GM12874 (cell line): ENCODE results near the gene CPNE1.

ENCODE experiments used
- TF ChIP-seq, protein P1 (sequence below): IDR thresholded peaks from 2 replicates; pipeline ENCODE4 v1.5.1; 2011; ENCODE audit warnings: low read depth, mild to moderate bottlenecking, control low read depth, low read length, moderate library complexity; ENCODE audit not compliant: insufficient read depth

CPNE1 gene

DNA sequence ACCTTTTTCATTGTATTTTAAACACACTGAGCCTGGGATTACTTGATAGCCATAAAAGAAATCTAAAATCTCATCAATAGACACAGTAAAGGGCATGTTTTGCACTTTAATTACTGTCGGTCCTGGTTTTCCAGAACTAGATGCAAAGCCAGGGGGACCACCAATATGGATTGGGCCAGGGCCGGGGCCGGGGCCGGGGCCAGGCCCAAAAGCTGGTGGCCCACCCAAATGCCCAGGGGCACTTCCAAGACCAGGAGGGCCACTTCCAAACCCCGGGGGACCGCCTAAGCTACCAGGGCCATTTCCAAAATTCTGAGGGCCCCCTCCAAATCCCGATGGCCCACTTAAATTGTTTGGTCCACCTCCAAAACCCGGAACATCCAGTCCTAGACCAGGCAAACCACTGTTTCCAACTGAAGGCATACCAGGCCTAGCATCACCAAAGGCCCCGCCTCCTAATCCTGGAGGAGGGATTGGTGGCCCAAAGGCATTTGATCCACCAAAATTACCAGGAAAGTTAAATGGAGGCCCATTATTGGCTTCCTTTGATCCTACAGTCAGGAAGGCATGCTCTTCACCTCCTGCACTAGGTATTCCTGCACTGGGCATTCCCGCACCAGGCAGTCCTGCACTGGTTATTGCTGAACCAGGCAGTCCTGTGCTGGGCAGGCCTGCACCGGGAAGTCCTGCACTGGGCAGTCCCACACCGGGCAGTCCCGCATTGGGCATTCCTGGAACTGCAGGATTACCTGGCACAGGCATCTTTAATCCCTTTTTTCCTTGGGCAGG is 11.9 kb downstream of the CPNE1 start:
- TF ChIP-seq, protein P1, sequence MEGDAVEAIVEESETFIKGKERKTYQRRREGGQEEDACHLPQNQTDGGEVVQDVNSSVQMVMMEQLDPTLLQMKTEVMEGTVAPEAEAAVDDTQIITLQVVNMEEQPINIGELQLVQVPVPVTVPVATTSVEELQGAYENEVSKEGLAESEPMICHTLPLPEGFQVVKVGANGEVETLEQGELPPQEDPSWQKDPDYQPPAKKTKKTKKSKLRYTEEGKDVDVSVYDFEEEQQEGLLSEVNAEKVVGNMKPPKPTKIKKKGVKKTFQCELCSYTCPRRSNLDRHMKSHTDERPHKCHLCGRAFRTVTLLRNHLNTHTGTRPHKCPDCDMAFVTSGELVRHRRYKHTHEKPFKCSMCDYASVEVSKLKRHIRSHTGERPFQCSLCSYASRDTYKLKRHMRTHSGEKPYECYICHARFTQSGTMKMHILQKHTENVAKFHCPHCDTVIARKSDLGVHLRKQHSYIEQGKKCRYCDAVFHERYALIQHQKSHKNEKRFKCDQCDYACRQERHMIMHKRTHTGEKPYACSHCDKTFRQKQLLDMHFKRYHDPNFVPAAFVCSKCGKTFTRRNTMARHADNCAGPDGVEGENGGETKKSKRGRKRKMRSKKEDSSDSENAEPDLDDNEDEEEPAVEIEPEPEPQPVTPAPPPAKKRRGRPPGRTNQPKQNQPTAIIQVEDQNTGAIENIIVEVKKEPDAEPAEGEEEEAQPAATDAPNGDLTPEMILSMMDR, result no peak

DNA sequence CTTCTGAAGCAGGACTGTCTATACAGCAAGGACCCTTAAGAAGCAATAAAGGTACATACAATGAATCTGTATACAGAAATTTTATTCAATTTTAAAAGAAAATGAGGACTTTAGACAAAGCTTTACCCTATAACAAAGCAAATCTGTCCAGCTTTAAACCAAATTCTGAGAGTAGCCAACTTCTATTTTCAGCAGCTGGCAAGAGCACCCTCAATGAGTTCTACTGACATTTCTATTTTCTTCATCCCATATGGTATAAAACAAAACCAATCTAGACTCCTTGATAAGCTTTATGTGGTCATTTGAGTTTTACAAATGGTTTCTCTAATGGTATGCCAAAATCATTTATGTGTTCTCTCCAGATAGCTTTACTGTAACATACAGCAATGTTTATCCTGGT is 12.7 kb downstream of the CPNE1 start:
- TF ChIP-seq, protein P1, result no peak

DNA sequence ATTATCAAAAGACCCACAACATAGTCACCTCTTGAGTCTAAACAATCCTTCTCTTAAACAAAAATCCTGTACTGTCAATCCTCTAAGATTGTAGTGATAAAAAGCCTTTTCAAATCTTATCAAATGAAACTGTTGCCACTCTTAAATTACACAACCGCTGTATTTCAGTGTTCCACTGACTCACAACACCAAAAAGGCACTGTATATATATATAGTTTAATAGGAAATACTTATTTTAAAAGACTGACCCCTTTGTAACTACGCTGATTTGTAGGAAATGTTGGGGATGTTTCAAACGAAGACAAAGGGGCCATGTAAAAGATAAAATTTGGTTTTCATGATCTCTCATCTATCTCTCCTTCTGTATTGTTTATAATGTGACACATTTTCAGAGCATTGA is 14.1 kb downstream of the CPNE1 start:
- TF ChIP-seq, protein P1, result no peak

DNA sequence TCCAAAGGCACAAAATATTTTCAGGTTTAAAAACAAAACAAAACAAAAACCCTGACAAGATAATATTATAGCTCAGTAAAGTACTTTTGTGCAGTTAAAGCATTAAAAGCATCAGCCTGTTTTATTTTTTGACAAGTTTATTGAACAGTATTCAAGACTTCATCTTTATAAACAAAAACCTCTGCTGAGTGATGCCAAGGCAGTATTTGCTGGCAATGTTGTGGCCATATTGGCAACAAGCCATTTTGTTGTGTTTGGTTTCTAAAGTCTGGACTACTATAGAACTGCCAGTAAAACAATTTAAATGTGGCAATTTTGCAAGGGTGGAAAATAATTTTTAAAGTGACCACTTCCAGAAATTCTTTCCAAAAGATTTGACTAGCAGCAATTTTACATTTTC is 15.9 kb downstream of the CPNE1 start:
- TF ChIP-seq, protein P1, result no peak

DNA sequence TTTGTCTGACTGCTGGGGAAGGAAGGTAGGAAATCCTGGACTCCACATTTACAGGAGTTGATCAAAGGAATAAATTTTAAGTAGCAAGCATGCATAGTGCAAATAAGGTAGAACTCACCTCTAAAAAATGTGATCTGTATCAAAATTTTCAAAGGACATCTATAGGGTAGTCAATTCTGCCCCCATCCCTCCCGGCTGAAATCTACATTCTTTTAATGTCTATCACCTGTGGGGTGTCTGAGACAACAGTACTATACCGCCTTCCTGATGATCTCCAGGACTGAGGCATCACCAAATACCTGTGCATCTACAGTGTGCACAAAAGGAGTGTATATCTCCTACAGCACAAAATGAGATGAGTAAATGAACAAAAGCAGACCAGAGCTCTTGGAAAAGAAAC is 19.9 kb downstream of the CPNE1 start:
- TF ChIP-seq, protein P1, result no peak

DNA sequence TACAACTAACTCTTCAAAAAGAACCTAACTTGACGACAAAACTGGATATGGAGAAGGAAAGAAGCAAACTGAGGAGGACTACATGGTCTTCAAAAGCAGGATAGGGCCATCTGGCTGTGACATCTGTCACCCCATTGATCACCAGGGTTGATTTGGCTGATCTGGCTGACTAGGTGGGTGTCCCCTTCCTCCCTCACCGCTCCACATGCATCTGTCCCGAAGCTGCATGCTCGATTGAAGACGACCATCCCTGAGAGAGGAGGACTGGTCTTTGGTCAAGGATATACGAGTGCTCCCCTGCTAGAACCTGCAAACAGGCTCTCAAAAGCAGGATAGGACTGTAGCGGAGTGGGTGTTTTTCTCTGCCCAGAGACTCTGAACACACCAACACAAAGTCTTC is 21.7 kb downstream of the CPNE1 start:
- TF ChIP-seq, protein P1, result no peak

DNA sequence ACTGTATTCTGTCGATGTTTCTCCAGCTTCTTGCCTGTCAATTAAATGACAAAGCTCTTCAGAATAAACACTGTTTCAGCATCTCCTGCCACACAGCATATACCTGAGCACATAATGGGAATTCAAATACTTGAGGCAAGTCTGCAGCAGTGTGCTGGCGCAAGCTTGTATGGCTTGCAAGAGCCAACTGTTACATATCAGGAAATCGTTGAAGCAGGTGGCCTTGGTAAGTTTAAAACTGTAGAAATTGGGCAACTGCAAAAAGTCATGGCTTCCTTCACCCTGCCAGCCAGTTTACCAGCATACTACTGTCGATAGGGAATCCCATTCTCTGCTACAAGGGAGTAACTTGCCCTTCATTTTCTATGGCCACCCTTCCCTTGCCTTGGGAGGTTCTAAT is 23.0 kb downstream of the CPNE1 start:
- TF ChIP-seq, protein P1, result no peak
